Right atrium auricular region (tissue), 2 donors: ENCODE results near the gene DPM3. TPM values are rescaled to one million over a fixed set of nuclear protein-coding genes. Genes with fewer than 3 reads are reported as not detected.

Experiments used
- DNase-seq: peaks from one replicate; pipeline ENCODE4 v3.0.0-alpha.2; 2019; ENCODE audit warnings: low spot score
- H3K27ac ChIP-seq, 2 donors: fragments of 200-600 bp; sonication (generic); 1 replicate in 1 of 2; 2 replicates in 1 of 2; pipeline ENCODE4 v1.5.1; 2016 to 2019
- H3K27me3 ChIP-seq, 2 donors: fragments of 200-600 bp; sonication (generic); one replicate each; pipeline versions ENCODE4 v1.5.1 to v1.6.0; 2017 to 2019
- H3K36me3 ChIP-seq: fragments of 200-600 bp; sonication (generic); one replicate; pipeline ENCODE4 v1.5.1; 2016
- H3K4me1 ChIP-seq, 2 donors: fragments of 200-600 bp; sonication (generic); one replicate each; pipeline versions ENCODE4 v1.5.1 to v1.6.0; 2017 to 2019
- H3K4me3 ChIP-seq, 2 donors: fragments of 200-600 bp; sonication (generic); 1 replicate in 1 of 2; 2 replicates in 1 of 2; pipeline ENCODE4 v1.5.1; 2017 to 2019; ENCODE audit warnings: mild to moderate bottlenecking in 1 of 2, moderate library complexity in 1 of 2
- H3K9me3 ChIP-seq, 2 donors: fragments of 200-600 bp; sonication (generic); one replicate each; pipeline ENCODE4 v1.5.1; 2019
- CTCF ChIP-seq, 2 donors: fragments of 200-600 bp; sonication (generic); IDR thresholded peaks; one replicate each; pipeline ENCODE4 v1.5.1; 2019; ENCODE audit warnings: antibody characterized with exemption in 2 of 2
- total RNA-seq, 2 donors: library from RNA; depleted of rRNA; stranded (reverse); fragments of >200 nt; gene quantifications; one replicate each; pipeline ENCODE4 v1.1.0, GENCODE V29; 2016

The DPM3 gene
- total RNA-seq, 2 donors from 2014 or later = 46.5 to 47.8 TPM

DNA sequence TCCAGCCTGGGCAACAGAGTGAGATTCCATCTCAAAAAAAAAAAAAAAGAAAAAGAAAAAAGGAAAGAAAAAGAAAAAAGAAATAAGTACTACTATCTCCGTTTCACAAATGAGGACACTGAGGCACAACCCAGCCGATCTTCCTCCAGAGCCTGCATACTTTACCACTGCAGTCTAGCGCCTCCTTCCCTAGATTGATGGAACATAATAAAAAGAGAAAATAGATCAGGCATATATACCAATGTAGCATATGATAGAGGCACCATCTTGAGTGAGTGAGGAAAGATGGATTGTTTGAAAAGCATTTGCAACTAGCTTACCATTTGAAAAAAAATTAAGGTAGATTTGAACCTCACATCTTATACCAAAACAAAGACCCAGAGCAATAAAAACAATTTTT lies 5.2 kb upstream of the DPM3 start:
- no peaks in the 10 kb centered on the region for H3K36me3 ChIP-seq
- H3K4me1 ChIP-seq = no peaks in the 10 kb centered on the region
- no peak for DNase-seq
- H3K4me3 ChIP-seq = no peak overlapping the region
- no peaks in the 10 kb centered on the region for H3K27me3 ChIP-seq
- no peaks in the 10 kb centered on the region for H3K9me3 ChIP-seq
- no peak for TF ChIP-seq CTCF (IDR thresholded peaks at IDR 0.05)
- H3K27ac ChIP-seq = no peak overlapping the region

- H3K4me3 ChIP-seq = no peak overlapping the region
- H3K4me1 ChIP-seq = peaks cover 0 to 28% of the 10 kb centered on the region in 2 donors
- H3K27me3 ChIP-seq = no peaks in the 10 kb centered on the region
- H3K27ac ChIP-seq = no peak overlapping the region
- TF ChIP-seq CTCF (IDR thresholded peaks at IDR 0.05) = no peak
- no peak for DNase-seq
- no peaks in the 10 kb centered on the region for H3K36me3 ChIP-seq
- no peaks in the 10 kb centered on the region for H3K9me3 ChIP-seq
These were observed 1.4 kb upstream of the DPM3 start for GRCh38 chr1:155141749-155142148.

DNA sequence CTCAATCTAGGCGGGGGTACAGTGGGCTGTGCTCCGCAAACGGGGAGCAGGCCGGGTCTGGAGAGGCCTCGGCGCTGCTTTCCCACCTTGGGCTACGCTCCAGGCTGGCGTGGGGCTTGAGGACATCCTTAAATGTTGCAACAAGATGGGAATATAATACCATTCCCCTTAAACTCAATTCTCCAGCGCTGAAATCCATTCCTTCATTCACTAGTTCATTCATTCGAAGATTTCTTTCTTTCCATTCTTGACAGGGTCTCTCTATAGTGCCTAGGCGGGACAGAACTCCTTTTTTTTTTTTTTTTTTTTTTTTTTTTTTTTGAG lies 261 bp upstream of the DPM3 start:
- no peak for TF ChIP-seq CTCF (IDR thresholded peaks at IDR 0.05)
- peak overlapping the region; percentile 85 to 91 for H3K27ac ChIP-seq

GRCh38 chr1:155137154-155137949 lies 3.0 kb downstream of the DPM3 start:
- H3K4me1 ChIP-seq = peaks cover 0 to 60% of the 10 kb centered on the region in 2 donors
- DNase-seq = no peak
- H3K27me3 ChIP-seq = no peaks in the 10 kb centered on the region
- peaks cover 25% of the 10 kb centered on the region for H3K36me3 ChIP-seq
- no peaks in the 10 kb centered on the region for H3K9me3 ChIP-seq
- no peak overlapping the region for H3K4me3 ChIP-seq
- H3K27ac ChIP-seq = peak overlapping the region; percentile 97 to 99
- TF ChIP-seq CTCF (IDR thresholded peaks at IDR 0.05) = no peak

More for the DNA sequence above, 261 bp upstream of the DPM3 start:
- Histone ChIP-seq H3K4me3 (peak overlapping the region; percentile 70 to 86), H3K9me3 (no peaks in the 10 kb centered on the region), H3K4me1 (peaks cover 0 to 33% of the 10 kb centered on the region in 2 donors), H3K36me3 (no peaks in the 10 kb centered on the region), H3K27me3 (no peaks in the 10 kb centered on the region)
- DNase-seq = no peak

DNA sequence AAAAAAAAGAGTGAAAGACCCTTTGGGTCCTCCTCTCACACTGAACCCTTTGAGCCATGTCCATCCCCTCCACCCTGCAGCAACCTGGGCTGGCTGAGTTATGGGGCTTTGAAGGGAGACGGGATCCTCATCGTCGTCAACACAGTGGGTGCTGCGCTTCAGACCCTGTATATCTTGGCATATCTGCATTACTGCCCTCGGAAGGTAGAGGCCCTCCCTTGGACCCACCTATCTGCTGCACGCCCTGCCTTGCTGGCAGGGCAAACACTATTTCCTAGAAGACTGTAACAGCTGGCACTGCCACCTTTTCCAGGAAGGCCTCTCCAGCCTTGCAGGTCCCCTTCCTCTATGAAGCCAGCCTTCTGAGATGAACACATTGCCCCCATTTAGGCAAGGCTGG lies 3.6 kb downstream of the DPM3 start:
- H3K4me1 ChIP-seq = peaks cover 0 to 66% of the 10 kb centered on the region in 2 donors
- no peak for DNase-seq

More for the DNA sequence above, 3.6 kb downstream of the DPM3 start:
- Histone ChIP-seq H3K4me3 (peak overlapping the region; percentile 65 to 74), H3K27ac (peak overlapping the region; percentile 97 to 99), H3K27me3 (no peaks in the 10 kb centered on the region), H3K36me3 (peaks cover 31% of the 10 kb centered on the region), H3K9me3 (no peaks in the 10 kb centered on the region)
- TF ChIP-seq CTCF (IDR thresholded peaks at IDR 0.05) = no peak
